SK-N-MC (cell line): ENCODE measurements around the gene C3orf38.
A peak's percentile ranks its signal among the peaks of the same experiment; 100 is the strongest.

Experiments
- DNase-seq: peaks from one replicate; pipeline ENCODE4 v3.0.0-alpha.2; 2011; ENCODE audit warnings: low read depth, low spot score
- H3K27ac ChIP-seq: fragments of 200-600 bp; sonication (generic); 2 replicates; pipeline ENCODE4 v1.5.1; 2016; ENCODE audit warnings: mixed run types
- H3K36me3 ChIP-seq: fragments of 200-600 bp; sonication (generic); 2 replicates; pipeline ENCODE4 v1.6.1; 2017; ENCODE audit warnings: antibody characterized with exemption, low read length, mixed read lengths; ENCODE audit not compliant: insufficient read depth
- H3K4me3 ChIP-seq: fragments of 200-600 bp; sonication (generic); 2 replicates; pipeline ENCODE4 v1.5.1; 2016
- H3K9ac ChIP-seq: fragments of 200-600 bp; sonication (generic); 2 replicates; pipeline ENCODE4 v1.8.0; 2017; ENCODE audit warnings: mixed run types, mixed read lengths; ENCODE audit not compliant: insufficient read length
- H3K9me3 ChIP-seq: fragments of 200-600 bp; sonication (generic); 2 replicates; pipeline ENCODE4 v1.6.1; 2017; ENCODE audit warnings: low read depth, mild to moderate bottlenecking, antibody characterized with exemption, low read length, moderate library complexity, mixed read lengths
- EZH2 ChIP-seq: fragments of 200-600 bp; sonication (generic); IDR thresholded peaks from one replicate; pipeline ENCODE4 v1.6.1; 2017; ENCODE audit warnings: antibody characterized with exemption
- FOXP2 ChIP-seq: optimal IDR thresholded peaks from 2 replicates; pipeline ENCODE3; 2011; ENCODE audit warnings: mild to moderate bottlenecking, moderate library complexity; ENCODE audit not compliant: insufficient read depth; ENCODE audit errors: extremely low read length, control extremely low read depth
- POLR2AphosphoS5 ChIP-seq: IDR thresholded peaks from 2 replicates; pipeline ENCODE4 v1.6.1; 2012; ENCODE audit warnings: mild to moderate bottlenecking, low read depth, low read length, borderline replicate concordance

Gene C3orf38

DNA sequence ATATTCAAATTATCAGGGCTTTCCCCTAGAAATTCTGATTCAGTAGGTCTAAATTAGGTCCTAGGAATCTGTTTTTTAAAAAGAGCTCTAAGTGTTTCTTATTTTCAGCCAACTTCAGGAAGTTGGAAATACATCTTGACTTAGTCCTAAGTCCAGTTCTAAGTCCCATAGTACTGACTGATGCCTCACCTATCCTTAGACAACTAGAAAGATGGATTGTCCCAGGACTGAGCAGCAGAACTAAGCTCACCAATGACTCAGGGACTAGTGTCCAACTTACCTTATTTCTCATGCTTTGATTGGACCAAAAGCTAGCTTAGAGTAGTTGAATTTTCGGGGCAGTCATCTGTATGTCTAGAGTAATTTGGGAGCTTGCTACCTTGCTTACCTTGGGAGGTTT, 26.2 kb upstream of the C3orf38 start:
- H3K4me3 ChIP-seq: no peak overlapping the region
- H3K27ac ChIP-seq: no peak overlapping the region
- H3K9ac ChIP-seq: no peak overlapping the region
- TF ChIP-seq EZH2 (no peak), POLR2AphosphoS5 (no peak), FOXP2 (no peak)
- peaks cover 32% of the 10 kb centered on the region for H3K36me3 ChIP-seq
- H3K9me3 ChIP-seq: no peaks in the 10 kb centered on the region
- no peak for DNase-seq

DNA sequence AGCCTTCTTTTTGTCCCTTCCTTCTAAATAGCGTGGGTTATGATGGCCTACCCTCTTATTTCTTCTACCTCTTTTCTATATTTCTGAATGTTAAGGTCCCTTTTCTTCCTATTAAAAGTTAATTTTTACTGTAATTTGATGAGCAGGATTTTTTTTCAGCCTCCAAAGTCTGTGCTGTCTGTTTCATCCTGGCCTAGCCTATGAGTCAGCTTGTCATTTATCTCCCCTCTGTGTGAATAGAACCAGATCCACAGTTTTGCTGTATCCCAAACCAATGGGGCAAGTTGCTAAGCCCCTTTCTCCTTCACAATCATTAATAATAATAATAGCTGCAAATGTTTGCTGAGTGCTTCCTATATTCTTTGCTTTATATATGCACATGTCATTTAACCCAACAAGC, 18.1 kb upstream of the C3orf38 start:
- H3K36me3 ChIP-seq: peaks cover 74% of the 10 kb centered on the region
- no peak overlapping the region for H3K27ac ChIP-seq
- DNase-seq: no peak
- no peak overlapping the region for H3K9ac ChIP-seq
- no peak overlapping the region for H3K4me3 ChIP-seq
- no peak for TF ChIP-seq POLR2AphosphoS5
- TF ChIP-seq FOXP2: no peak
- no peak for TF ChIP-seq EZH2
- no peaks in the 10 kb centered on the region for H3K9me3 ChIP-seq

DNA sequence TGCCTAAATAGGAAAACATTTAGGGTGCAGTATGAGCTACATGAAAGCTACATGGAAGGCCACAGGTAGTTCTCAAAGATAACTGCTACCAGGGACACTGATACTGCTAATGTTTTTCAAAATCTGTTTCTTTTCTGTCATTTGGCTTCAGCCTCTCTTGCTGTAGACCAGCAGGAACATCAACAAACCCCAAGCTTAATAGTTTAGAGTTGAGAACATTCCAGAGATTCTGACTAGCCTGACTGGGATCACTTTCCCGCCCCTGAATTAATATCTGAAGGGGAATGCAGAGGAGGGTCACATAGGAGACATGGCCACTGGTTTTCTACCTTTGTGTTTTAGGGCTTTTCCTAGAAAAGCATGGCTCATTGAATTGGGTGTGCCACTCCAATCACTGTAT, 16.9 kb upstream of the C3orf38 start:
- no peak for TF ChIP-seq FOXP2
- TF ChIP-seq POLR2AphosphoS5: no peak
- no peak for TF ChIP-seq EZH2
- H3K9me3 ChIP-seq: no peaks in the 10 kb centered on the region
- DNase-seq: no peak
- H3K27ac ChIP-seq: no peak overlapping the region
- peaks cover 85% of the 10 kb centered on the region for H3K36me3 ChIP-seq
- no peak overlapping the region for H3K9ac ChIP-seq
- H3K4me3 ChIP-seq: no peak overlapping the region

DNA sequence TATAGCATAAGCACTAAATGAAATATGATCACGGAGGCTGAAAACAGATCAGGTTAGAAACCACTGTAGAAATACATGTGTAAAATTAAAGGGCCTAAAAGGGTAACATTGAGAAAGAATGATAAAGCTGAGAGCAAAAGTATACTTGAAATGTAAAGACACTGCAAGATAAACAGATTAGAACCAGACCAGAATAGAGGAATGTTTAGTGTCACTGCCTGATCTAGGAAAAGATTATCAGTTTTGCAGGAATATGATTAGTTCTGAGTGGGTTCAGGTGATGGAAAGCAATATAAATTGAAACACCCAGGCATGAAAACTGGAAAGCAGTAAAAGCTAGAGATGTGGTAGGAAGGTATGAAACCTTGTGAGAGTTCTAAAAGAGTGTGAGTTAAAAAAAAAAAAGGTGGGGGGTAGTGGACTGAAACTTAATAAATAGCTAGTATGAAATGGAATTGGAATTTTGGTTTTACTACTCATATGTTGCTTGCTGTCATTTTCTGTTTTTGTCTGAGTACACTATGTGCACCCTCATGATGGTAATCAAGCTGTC, 16.0 kb upstream of the C3orf38 start:
- Histone ChIP-seq H3K27ac (no peak overlapping the region), H3K4me3 (no peak overlapping the region), H3K36me3 (peaks cover 91% of the 10 kb centered on the region), H3K9me3 (no peaks in the 10 kb centered on the region), H3K9ac (no peak overlapping the region)
- DNase-seq: no peak
- TF ChIP-seq POLR2AphosphoS5 (no peak), FOXP2 (no peak), EZH2 (no peak)

DNA sequence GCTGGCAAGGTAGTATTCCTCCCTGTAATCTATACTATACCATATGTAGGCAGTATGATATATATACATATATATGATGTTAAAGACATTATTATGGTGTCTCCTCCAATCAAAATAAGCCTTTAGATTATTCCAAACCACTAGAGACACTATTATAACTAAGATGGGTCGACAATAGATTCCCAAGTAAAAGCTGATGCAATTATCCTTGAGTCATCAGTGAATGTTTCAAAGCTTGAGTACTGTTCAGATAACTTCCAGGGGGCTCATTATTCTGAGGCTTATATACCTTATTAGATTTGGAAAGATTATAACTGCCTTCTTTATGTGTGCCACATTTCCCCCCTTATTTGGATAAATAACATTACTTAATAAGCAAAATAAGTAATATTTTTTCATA, 11.9 kb upstream of the C3orf38 start:
- no peak overlapping the region for H3K4me3 ChIP-seq
- peaks cover 78% of the 10 kb centered on the region for H3K36me3 ChIP-seq
- no peak for DNase-seq
- no peaks in the 10 kb centered on the region for H3K9me3 ChIP-seq
- no peak overlapping the region for H3K27ac ChIP-seq
- no peak for TF ChIP-seq EZH2
- TF ChIP-seq FOXP2: no peak
- TF ChIP-seq POLR2AphosphoS5: no peak
- no peak overlapping the region for H3K9ac ChIP-seq

DNA sequence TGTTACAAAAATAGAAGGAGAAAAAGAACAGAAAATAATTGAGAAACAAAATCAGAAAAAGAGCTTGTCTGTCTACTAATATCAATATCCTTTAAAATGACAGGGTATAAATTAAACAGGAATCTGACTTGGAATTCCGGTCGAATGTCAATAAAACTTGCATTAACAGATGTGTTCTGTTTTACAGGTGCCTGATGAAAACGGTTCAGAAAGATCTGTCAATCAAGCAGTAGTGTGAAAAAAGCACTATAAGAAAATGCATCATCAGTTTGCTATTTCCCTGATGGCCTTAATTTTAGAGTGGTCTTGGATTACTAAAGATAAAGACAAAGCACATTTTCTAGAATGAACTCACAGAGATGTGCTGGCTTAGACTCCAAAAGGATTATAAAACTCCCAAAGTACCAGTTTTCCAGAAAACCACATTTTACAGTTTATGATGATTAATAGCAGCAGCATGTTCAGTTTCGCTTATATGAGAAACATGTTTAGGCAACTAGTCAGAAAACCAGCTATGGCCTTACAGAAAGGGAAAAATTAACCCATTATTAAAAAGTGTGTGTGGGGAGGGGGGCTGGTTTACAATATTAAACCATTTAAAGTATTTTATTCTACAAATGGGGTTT, 8.2 kb upstream of the C3orf38 start:
- TF ChIP-seq FOXP2: no peak
- TF ChIP-seq EZH2: no peak
- TF ChIP-seq POLR2AphosphoS5: no peak
- Histone ChIP-seq H3K9me3 (no peaks in the 10 kb centered on the region), H3K36me3 (peaks cover 45% of the 10 kb centered on the region), H3K9ac (no peak overlapping the region), H3K27ac (peak overlapping the region; percentile 48; the same call in 1 of the 2 replicates), H3K4me3 (peak overlapping the region; percentile 6)
- DNase-seq: no peak

DNA sequence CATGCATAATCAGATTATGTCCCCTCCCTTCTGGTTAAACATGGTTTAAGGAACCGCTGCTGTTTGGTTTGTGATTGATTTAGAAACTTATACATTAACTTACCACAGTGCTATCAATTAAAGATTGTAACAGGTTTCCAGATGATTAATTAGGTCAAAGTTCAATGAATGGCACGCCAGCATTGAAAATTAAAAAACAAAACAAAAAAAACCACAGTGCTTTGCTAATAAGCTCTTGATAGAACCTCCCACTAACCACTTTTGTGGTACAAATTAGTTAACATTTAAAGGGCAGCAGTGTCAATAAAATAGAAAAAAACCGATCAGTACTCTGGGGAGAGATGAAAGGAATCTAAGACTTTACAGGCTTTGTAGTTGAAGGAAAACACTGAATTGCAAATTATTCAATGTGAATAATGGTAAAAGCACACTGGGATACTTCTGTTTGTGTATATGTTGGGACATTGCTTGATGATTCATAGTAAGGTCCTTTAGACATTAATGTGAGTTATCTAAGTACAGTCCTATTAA, 7.6 kb upstream of the C3orf38 start:
- Histone ChIP-seq H3K27ac (peak overlapping the region; percentile 48), H3K9ac (no peak overlapping the region), H3K36me3 (peaks cover 40% of the 10 kb centered on the region), H3K4me3 (peak overlapping the region; percentile 6), H3K9me3 (no peaks in the 10 kb centered on the region)
- TF ChIP-seq POLR2AphosphoS5 (no peak), EZH2 (no peak), FOXP2 (no peak)
- DNase-seq: no peak

DNA sequence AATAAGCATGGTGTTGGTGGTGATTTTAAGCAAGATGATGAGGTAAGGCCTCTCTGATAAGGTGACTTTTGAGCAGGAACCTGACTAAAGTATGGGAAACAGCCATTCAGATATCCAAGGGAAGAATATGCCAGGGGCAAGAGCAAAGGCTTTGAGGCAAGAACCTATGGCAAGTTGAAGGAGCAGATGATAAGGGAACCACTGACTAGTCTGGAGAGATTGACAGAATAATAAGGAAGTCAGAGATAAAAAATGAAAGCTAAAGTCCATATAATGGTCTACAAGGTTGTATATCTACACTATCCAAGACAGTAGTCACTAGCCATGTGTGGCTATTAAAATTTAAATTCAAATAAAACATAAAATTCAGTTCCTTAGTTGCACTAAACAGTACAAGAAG, 2.5 kb upstream of the C3orf38 start:
- Histone ChIP-seq H3K9me3 (no peaks in the 10 kb centered on the region), H3K4me3 (no peak overlapping the region), H3K27ac (no peak overlapping the region), H3K36me3 (no peaks in the 10 kb centered on the region), H3K9ac (no peak overlapping the region)
- TF ChIP-seq FOXP2: no peak
- no peak for TF ChIP-seq EZH2
- no peak for TF ChIP-seq POLR2AphosphoS5
- no peak for DNase-seq

DNA sequence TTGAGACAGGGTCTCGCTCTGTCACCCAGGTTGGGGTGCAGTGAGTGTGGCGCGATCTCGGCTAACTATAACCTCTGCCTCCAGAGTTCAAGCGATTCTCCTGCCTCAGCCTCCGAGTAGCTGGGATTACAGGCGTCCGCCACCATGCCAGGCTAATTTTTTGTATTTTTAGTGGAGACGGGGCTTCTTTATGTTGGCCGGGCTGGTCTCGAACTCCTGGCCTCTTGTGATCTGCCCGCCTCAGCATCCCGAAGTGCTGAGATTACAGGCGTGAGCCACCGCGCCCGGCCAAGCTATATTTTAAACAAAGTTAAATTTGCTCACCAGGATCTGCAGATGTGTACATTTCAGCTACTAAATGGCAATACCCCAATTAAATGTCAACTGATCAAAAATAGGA, 1.1 kb upstream of the C3orf38 start:
- TF ChIP-seq FOXP2 (no peak), EZH2 (no peak), POLR2AphosphoS5 (no peak)
- peak overlapping the region; percentile 99 for H3K4me3 ChIP-seq
- H3K9ac ChIP-seq: peak overlapping the region; percentile 90
- H3K36me3 ChIP-seq: peaks cover 8% of the 10 kb centered on the region
- H3K27ac ChIP-seq: peak overlapping the region; percentile 91; the same call in 1 of the 2 replicates
- no peaks in the 10 kb centered on the region for H3K9me3 ChIP-seq
- no peak for DNase-seq
